ENCODE results near the gene NCOA7.
A peak's percentile ranks its signal among the peaks of the same experiment; 100 is the strongest.
"Not testable (repeated sequence)": the region's sequence is repeated elsewhere in the genome, so short reads cannot be mapped to it uniquely, and the experiment has no call there.

NCOA7 gene

GRCh38 chr6:125871365-125871764 is 80.6 kb downstream of the NCOA7 start:
- no peak for DNase-seq

- DNase-seq, result no peak
Observed at GRCh38 chr6:125872259-125872921, 81.6 kb downstream of the NCOA7 start.

DNA sequence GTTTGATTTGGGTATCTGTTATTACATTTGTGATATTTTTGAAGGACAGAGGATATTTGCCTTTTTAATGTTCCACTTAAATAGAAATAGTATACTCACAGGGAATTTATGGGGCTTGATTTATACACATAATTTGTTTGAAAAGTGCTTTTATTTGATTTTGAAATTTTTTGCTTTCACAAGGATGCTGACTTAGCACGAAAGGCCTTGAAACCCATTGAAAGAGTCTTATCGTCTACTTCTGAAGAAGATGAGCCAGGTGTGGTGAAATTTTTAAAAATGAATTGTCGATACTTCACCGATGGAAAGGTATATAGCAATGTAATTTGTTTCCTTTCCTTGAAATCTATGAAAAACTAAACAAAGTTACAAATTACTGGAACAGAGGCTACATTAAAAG is 91.5 kb downstream of the NCOA7 start:
- no peak for DNase-seq

GRCh38 chr6:125884634-125885371 is 94.0 kb downstream of the NCOA7 start:
- DNase-seq, result no peak

DNA sequence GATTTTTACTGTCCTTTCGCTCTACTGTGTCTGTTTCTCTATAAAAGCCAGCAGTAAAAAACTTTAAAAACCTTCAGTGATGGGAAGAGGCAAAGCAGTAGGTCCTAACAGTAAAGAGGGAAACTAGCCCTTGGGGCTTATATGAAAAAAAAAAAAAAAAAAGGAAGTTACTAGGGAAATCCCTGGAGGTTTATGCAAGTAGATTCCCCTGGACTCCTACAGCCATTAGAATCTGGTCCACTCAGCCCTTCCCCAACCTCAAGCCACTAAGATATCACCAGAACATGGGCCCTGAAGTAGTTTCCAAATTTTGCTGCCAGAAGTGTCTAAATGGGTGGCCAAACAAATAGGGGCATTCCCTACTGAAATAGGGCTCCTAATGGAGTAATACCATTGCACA is 95.3 kb downstream of the NCOA7 start:
- no peak for DNase-seq

- DNase-seq, result peak in 1 of 14 donors; percentile 58
Observed at GRCh38 chr6:125886914-125887313, 96.2 kb downstream of the NCOA7 start.

GRCh38 chr6:125887372-125887771 is 96.6 kb downstream of the NCOA7 start:
- DNase-seq, result no peak

- DNase-seq, result no peak
Observed at GRCh38 chr6:125888989-125889656, 98.4 kb downstream of the NCOA7 start.

DNA sequence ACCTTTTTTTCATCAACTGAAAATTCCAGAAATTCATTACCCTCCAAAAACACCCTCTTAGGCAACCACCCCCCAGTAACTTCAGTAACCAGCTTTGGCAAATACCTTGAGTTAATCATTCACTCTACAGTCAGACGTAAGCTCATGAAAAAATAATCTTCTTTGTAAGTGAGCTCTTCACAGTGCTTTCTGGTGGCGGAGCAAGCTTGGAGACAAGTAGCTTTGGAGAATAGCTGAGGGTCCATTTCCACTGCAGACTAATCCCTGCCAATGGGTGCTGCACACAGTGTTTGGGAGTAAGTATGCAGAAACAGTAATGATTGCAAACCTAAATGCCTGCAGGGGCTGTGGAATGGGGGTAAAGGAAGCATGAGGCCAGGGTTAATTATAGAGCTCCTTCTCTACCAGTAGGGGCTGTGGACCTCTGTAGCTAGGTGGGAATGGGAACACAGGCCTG is 109.0 kb downstream of the NCOA7 start:
- DNase-seq, result no peak

GRCh38 chr6:125904871-125905270 is 114.1 kb downstream of the NCOA7 start:
- DNase-seq, result no peak

DNA sequence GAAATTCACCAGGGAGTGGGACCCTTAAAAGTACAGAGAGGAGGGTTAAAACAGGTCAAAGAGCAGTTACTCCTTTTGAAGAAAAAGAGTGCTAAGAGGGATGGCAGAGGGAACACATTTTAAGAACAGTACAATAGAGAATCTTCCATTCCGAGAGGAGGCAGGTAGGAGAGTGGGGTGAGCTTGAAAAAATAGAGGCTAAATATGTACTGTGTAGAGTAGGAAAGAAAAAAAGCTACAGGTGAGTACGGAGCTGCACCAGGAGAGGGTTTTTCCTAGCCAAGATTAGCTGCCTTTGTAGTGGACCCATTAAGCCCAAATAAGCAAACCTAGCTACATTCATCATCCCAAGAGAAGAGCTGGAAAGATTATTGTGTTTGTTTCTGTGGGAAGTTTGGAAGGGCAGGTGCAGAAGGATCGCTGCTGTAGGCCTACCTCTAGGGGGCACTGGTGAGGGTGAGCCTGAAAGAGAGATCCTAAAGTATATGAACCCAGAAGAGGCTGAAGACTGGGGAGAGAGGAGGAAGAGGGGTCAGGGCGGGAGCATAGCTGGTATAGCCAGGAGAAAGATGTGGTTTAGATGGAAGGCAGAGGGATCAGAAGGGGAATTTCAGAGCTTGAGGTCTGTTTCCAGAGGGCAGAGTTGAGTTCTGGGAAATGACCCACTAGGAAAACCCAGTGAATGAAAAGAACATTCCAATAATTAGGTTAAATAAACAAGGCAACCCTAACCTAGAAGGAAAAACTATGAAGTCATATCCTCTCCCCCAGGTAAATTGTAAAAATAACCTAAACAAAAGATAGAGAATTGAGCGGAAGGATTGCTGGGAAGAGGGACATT is 115.6 kb downstream of the NCOA7 start:
- no peak for DNase-seq

DNA sequence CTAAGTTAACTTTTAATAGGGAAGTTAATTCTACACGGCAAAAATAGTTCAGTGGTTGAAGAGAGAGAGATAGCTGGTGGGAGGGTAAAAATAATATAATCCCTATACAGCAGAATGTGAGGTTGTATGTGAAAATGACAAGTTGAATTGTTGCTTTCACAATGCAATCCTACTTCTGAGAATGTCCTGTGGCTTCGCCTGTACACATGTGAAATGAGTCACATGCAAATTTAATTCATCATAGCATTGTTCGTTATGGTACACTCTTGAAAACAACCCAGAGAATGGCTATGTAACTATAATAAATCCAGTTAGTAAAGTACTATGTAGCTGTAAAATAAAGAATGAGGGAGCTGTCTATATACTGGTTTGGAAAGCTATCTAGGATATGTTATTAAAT is 119.8 kb downstream of the NCOA7 start:
- no peak for DNase-seq

DNA sequence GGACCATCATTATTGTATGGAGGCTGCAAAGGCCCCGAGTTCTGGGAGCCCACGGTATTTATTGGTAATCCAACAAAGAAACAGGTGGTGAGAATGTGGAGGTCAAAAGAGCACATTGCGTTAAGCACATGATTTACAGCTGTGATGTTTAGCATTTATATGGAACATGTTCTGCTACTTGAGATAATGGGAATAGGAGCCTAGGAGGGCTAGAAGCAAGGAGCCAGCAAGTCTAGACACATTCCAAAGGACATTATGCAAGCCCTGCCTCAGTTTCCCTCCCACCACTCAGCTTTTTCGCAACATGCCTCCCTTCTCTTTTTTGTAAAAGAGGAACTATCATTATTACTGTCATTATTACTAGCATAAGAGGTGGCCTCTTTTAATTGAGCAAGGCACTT is 120.3 kb downstream of the NCOA7 start:
- not testable (repeated sequence) for DNase-seq

DNA sequence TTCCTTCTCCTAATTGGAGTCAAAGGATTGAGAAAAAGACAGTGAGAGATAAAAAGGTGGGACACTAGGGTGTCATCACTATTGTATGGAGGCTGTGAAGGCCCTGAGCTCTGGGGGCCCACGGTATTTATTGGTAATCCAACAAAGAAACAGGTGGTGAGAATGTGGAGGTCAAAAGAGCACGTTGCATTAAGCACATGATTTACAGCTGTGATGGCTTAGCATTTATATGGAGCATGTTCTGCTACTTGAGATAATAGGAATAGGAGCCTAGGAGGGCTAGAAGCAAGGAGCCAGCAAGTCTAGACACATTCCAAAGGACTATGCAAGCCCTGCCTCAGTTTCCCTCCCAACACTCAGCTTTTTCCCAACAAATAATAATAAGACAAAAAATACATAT is 121.7 kb downstream of the NCOA7 start:
- not testable (repeated sequence) for DNase-seq

DNA sequence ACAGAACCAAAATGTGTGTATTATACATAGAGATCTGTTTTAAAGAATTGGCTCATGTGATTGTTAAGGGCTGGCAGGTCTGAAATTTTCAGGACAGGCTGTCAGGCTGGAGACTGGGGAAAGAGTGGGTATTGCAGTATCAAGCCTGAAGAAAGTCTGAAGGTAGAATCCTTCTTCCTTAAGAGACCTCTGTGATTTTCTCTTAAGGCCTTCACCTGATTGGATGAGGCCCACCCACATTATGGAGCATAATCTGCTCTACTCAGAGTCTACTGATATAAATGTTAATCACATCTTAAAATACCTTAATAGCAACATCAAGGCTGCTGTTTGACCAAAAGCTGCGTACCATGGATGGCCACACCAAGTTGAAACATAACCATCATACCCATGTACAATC is 122.4 kb downstream of the NCOA7 start:
- no peak for DNase-seq

- no peak for DNase-seq
Observed at GRCh38 chr6:125913864-125914351, 123.1 kb downstream of the NCOA7 start.

GRCh38 chr6:125918230-125918629 is 127.5 kb downstream of the NCOA7 start:
- no peak for DNase-seq

DNA sequence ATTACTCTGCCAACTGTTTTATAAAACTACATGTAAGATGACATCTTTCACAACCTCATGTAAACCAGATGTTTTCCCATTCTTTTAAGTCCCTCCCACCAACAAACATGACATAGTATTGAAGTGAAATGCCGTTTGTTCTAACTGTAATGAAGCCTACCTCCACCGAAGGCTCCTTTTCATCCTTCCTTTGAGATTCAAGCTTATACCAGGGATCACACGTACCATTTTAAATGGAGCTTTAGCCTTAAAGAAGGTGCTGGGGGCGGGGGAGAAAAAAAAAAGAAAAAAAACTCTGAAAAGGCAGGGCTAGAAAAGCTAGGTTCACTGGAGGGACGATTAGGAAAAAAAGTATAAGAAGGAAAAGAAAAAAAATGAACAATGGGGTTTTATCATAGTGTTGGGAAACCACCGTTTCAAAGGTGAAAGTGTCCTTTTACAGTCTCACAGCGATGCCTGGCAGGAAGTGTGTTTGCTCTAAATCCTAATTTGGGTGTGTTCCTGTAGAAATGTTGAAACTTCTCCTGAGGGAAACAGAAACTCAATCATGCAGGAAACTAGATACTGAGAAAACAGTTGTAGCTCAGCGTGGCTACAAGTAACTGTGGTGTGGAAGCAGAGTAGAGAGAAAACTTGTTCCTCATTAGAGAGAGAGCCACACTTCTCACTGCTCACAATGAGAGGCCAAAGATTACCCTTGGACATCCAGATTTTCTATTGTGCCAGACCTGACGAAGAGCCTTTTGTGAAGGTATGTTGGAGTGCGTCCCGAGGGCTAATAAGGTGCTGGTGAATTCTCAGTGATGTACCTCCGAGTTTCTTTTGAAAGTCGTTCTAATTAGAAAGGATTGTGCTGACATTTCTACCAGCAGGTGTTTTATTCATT is 128.2 kb downstream of the NCOA7 start:
- no peak for DNase-seq

DNA sequence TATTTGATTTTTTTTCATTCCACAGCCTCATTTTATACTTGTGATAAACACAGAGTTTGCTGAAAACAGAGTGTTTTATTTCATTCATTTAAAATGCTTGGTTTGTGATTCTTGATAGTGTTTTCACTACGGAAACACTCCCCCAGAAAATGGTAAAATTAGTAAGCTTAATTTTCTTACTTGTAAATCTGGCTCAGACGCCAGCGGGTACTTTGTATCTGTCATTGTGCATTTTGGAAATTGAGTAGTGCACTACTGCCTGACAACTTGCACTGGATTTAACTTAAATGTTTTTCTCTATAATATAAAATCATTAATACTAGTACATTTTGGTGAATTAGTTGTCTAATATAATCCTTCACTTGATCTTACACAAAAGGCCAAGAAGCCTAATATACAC is 128.9 kb downstream of the NCOA7 start:
- DNase-seq, result no peak

GRCh38 chr6:125922322-125922860 is 131.6 kb downstream of the NCOA7 start:
- DNase-seq, result no peak

DNA sequence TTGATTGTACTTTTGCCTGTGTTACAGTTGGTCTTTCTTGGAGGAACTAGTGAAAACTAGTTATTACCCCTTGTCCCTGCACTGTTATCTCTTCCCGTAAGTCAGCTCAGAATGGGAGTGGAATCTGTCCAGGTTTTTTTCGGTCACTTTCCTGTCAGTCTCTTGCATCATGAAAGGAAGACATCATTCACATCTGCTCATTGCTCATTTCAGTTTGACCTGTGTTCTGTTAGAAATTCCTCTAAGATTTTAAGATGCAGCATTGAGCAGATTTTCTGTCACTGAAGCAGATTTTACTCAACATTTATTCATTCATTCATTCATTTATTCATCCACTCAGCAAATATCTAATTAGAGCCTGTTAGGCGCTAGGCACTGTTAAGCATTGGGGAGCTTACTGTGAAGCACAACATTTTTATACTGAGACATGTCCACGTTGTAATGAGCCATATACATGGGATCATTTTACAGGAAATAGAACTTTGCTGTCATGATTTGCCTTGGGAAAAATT is 132.7 kb downstream of the NCOA7 start:
- no peak for DNase-seq
